ENCODE measurements around the gene TNFAIP1.
A peak's percentile ranks its signal among the peaks of the same experiment; 100 is the strongest.
"Not testable (repeated sequence)": the region's sequence is repeated elsewhere in the genome, so short reads cannot be mapped to it uniquely, and the experiment has no call there.

TNFAIP1 gene

GRCh38 chr17:28335201-28335958 is at the start of gene TNFAIP1, which contains the start of gene IFT20:
Gene TNFAIP1, plus strand, starts transcription at chr17:28335761. Its CDS starts 3,761 bp downstream, at chr17:28339522.
Gene IFT20, minus strand, starts transcription at chr17:28335472. Its CDS starts 3,487 bp downstream, at chr17:28331985.
- peak within 1 kb of the TSS; percentile 70 for H3K27ac ChIP-seq
- TF ChIP-seq CTCF (IDR thresholded peaks at IDR 0.05) (no peak), ZFX (IDR thresholded peaks at IDR 0.05; ENCODE audit: borderline replicate concordance) (no peak)

GRCh38 chr17:28285965-28286364 is 49.6 kb upstream of the TNFAIP1 start:
- TF ChIP-seq CTCF (IDR thresholded peaks at IDR 0.05) (no peak), ZFX (IDR thresholded peaks at IDR 0.05; ENCODE audit: borderline replicate concordance) (no peak)
- no peak overlapping the region for H3K27ac ChIP-seq

- TF ChIP-seq ZFX (IDR thresholded peaks at IDR 0.05; ENCODE audit: borderline replicate concordance) = no peak
- TF ChIP-seq CTCF (IDR thresholded peaks at IDR 0.05) = no peak
- no peak overlapping the region for H3K27ac ChIP-seq
Measured at GRCh38 chr17:28290703-28291102, 44.9 kb upstream of the TNFAIP1 start.

- TF ChIP-seq ZFX (IDR thresholded peaks at IDR 0.05; ENCODE audit: borderline replicate concordance) = no peak
- no peak for TF ChIP-seq CTCF (IDR thresholded peaks at IDR 0.05)
- no peak overlapping the region for H3K27ac ChIP-seq
Measured at GRCh38 chr17:28291780-28292330, 43.7 kb upstream of the TNFAIP1 start.

- not testable (repeated sequence) for H3K27ac ChIP-seq
Measured at GRCh38 chr17:28292878-28293277, 42.7 kb upstream of the TNFAIP1 start.

- H3K27ac ChIP-seq = no peak overlapping the region
Measured at GRCh38 chr17:28293994-28294393, 41.6 kb upstream of the TNFAIP1 start.

More at GRCh38 chr17:28293994-28294393, 41.6 kb upstream of the TNFAIP1 start:
- TF ChIP-seq ZFX (IDR thresholded peaks at IDR 0.05; ENCODE audit: borderline replicate concordance) (no peak), CTCF (IDR thresholded peaks at IDR 0.05) (no peak)
